ENCODE measurements around the gene B9D1. TPM values are rescaled to one million over a fixed set of nuclear protein-coding genes. Genes with fewer than 3 reads are reported as not detected.

B9D1 gene
- total RNA-seq, 1 donor = 0.63 TPM

DNA sequence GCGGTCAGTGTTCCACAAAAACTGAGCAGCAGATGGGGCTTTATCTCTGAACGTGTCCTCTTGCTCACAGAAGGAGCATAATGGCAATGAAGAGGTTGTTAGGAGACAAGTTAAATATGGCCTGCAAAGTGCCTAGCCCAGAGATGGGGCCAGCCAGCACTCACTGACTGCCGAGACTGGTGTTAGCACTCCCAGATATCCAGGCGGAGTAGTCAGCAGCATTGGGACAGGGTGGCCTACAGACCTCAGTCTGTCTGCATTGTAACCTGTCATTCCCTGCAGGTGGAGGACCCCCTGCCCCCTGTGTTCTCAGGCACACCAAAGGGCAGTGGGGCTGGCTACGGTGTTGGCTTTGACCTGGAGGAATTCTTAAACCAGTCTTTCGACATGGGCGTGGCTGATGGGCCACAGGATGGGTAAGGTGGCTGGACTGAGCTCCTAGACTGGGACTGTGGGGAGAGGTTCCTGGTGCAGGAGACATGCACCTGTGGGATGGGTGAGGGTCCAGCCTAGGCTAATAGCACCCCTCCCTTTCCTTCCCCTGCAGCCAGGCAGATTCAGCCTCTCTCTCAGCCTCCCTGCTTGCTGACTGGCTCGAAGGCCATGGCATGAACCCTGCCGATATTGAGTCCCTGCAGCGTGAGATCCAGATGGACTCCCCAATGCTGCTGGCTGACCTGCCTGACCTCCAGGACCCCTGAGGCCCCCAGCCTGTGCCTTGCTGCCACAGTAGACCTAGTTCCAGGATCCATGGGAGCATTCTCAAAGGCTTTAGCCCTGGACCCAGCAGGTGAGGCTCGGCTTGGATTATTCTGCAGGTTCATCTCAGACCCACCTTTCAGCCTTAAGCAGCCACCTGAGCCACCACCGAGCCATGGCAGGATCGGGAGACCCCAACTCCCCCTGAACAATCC lies 20.3 kb upstream of the B9D1 start:
- H3K4me3 ChIP-seq (ENCODE audit: low read length) = no peak overlapping the region
- peaks cover 47% of the 10 kb centered on the region for H3K4me1 ChIP-seq (ENCODE audit: insufficient read depth, low read length)
- H3K27me3 ChIP-seq (ENCODE audit: insufficient read depth, low read length) = no peaks in the 10 kb centered on the region
- no peaks in the 10 kb centered on the region for H3K9me3 ChIP-seq (ENCODE audit: low read depth, low read length)

DNA sequence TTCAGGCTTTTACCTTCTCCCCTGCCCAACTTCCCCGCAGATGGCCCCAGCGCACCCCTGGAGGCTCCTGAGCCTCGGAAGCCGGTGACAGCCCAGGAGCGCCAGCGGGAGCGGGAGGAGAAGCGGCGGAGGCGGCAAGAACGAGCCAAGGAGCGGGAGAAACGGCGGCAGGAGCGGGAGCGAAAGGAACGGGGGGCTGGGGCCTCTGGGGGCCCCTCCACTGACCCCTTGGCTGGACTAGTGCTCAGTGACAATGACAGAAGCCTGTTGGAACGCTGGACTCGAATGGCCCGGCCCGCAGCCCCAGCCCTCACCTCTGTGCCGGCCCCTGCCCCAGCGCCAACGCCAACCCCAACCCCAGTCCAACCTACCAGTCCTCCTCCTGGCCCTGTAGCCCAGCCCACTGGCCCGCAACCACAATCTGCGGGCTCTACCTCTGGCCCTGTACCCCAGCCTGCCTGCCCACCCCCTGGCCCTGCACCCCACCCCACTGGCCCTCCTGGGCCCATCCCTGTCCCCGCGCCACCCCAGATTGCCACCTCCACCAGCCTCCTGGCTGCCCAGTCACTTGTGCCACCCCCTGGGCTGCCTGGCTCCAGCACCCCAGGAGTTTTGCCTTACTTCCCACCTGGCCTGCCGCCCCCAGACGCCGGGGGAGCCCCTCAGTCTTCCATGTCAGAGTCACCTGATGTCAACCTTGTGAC lies 19.4 kb upstream of the B9D1 start:
- Histone ChIP-seq H3K9me3 (ENCODE audit: low read depth, low read length) (no peaks in the 10 kb centered on the region), H3K27me3 (ENCODE audit: insufficient read depth, low read length) (no peaks in the 10 kb centered on the region), H3K4me3 (ENCODE audit: low read length) (no peak overlapping the region), H3K4me1 (ENCODE audit: insufficient read depth, low read length) (peaks cover 43% of the 10 kb centered on the region)

- Histone ChIP-seq H3K4me3 (ENCODE audit: low read length) (no peak overlapping the region), H3K4me1 (ENCODE audit: insufficient read depth, low read length) (peaks cover 42% of the 10 kb centered on the region), H3K27me3 (ENCODE audit: insufficient read depth, low read length) (no peaks in the 10 kb centered on the region), H3K9me3 (ENCODE audit: low read depth, low read length) (no peaks in the 10 kb centered on the region)
Measured at GRCh38 chr17:19381361-19381740, 18.8 kb upstream of the B9D1 start.

DNA sequence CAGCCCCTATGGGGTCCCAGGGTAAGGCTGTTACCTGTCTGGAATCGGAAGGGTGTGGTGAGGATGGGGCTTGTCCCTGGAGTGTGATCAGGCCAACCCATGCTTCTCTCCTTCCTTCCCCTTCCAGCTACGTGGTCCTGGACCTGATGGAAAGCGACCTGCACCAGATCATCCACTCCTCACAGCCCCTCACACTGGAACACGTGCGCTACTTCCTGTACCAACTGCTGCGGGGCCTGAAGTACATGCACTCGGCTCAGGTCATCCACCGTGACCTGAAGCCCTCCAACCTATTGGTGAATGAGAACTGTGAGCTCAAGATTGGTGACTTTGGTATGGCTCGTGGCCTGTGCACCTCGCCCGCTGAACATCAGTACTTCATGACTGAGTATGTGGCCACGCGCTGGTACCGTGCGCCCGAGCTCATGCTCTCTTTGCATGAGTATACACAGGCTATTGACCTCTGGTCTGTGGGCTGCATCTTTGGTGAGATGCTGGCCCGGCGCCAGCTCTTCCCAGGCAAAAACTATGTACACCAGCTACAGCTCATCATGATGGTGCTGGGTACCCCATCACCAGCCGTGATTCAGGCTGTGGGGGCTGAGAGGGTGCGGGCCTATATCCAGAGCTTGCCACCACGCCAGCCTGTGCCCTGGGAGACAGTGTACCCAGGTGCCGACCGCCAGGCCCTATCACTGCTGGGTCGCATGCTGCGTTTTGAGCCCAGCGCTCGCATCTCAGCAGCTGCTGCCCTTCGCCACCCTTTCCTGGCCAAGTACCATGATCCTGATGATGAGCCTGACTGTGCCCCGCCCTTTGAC lies 18.2 kb upstream of the B9D1 start:
- Histone ChIP-seq H3K9me3 (ENCODE audit: low read depth, low read length) (no peaks in the 10 kb centered on the region), H3K4me3 (ENCODE audit: low read length) (no peak overlapping the region), H3K27me3 (ENCODE audit: insufficient read depth, low read length) (no peaks in the 10 kb centered on the region), H3K4me1 (ENCODE audit: insufficient read depth, low read length) (peaks cover 39% of the 10 kb centered on the region)

DNA sequence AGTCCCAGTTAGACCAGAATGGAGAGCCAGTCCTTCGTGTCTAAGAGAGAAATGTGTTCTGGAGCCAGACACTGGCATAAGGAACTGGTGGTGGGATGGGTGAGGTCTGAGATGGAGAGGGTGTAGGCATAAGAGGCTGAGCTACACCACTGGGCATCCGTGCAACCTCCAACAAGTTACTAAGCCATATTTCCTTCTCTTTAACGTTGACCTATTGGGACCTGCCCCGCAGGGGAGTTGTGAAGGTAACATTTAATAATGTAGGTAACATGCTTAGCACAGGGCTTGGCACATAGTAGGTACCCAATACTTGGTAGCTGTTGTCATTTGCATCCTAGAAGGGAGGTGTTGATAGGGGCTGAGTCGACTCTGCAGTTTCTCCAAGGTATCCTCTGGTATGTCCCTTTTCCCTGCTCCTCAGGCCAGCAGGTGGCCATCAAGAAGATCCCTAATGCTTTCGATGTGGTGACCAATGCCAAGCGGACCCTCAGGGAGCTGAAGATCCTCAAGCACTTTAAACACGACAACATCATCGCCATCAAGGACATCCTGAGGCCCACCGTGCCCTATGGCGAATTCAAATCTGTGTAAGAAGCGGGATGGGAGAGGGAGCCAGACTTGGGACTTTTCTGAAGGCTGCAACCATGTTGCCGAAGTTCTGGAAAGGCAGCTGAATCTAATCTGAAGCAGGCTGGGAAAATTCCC lies 17.0 kb upstream of the B9D1 start:
- Histone ChIP-seq H3K9me3 (ENCODE audit: low read depth, low read length) (no peaks in the 10 kb centered on the region), H3K27me3 (ENCODE audit: insufficient read depth, low read length) (no peaks in the 10 kb centered on the region), H3K4me1 (ENCODE audit: insufficient read depth, low read length) (peaks cover 27% of the 10 kb centered on the region), H3K4me3 (ENCODE audit: low read length) (peak overlapping the region; percentile 78)

GRCh38 chr17:19378416-19379360 lies 16.2 kb upstream of the B9D1 start, which contains the start of gene MAPK7:
Gene MAPK7 (plus strand): TSS chr17:19378498. CDS start chr17:19378901, 403 bp downstream.
- no peaks in the 10 kb centered on the region for H3K9me3 ChIP-seq (ENCODE audit: low read depth, low read length)
- H3K27me3 ChIP-seq (ENCODE audit: insufficient read depth, low read length) = no peaks in the 10 kb centered on the region
- peaks cover 25% of the 10 kb centered on the region for H3K4me1 ChIP-seq (ENCODE audit: insufficient read depth, low read length)
- peak within 1 kb of the TSS; percentile 78 for H3K4me3 ChIP-seq (ENCODE audit: low read length)

GRCh38 chr17:19377602-19378415 lies 15.3 kb upstream of the B9D1 start:
- H3K4me3 ChIP-seq (ENCODE audit: low read length) = peak overlapping the region; percentile 78
- H3K9me3 ChIP-seq (ENCODE audit: low read depth, low read length) = no peaks in the 10 kb centered on the region
- H3K27me3 ChIP-seq (ENCODE audit: insufficient read depth, low read length) = no peaks in the 10 kb centered on the region
- peaks cover 34% of the 10 kb centered on the region for H3K4me1 ChIP-seq (ENCODE audit: insufficient read depth, low read length)

- Histone ChIP-seq H3K4me1 (ENCODE audit: insufficient read depth, low read length) (peaks cover 43% of the 10 kb centered on the region), H3K9me3 (ENCODE audit: low read depth, low read length) (no peaks in the 10 kb centered on the region), H3K4me3 (ENCODE audit: low read length) (no peak overlapping the region), H3K27me3 (ENCODE audit: insufficient read depth, low read length) (no peaks in the 10 kb centered on the region)
Measured at GRCh38 chr17:19376811-19377210, 14.3 kb upstream of the B9D1 start.

DNA sequence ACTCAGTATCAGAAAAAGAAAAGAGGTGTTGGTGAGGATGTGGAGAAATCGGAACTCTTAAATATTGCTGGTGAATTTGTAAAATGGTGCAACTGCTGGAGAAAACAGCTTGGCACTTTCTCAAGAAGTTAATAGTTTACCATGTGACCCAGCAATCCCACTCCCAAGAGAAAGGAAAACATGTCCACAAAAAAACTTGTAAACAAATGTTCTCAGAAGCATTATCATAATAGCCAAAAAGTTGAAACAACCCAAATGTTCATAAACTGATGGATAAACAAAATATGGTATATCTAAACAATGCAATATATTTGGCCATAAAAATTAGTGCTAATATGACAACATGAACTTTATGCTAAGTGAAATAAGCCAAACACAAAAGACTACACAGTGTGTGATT lies 13.2 kb upstream of the B9D1 start:
- Histone ChIP-seq H3K27me3 (ENCODE audit: insufficient read depth, low read length) (no peaks in the 10 kb centered on the region), H3K4me1 (ENCODE audit: insufficient read depth, low read length) (peaks cover 54% of the 10 kb centered on the region), H3K9me3 (ENCODE audit: low read depth, low read length) (no peaks in the 10 kb centered on the region), H3K4me3 (ENCODE audit: low read length) (no peak overlapping the region)

DNA sequence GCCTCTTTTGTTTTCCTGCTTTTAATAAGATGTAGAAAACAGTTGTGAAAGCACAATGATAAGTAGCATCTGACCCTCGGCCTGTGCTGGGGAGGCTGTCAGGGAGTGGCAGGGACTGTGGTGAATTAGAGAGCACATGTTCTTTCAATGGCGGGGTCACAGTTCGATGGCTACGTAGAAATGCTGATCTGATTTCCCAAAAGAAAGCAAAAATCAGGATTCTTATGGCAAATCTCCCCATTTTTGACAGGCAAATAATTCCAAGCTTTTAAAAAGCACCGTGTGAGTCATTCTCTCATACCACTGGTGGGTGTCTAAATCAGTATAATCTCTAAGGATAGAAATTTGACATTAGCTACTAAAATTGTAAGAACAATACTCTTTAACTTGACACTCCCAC lies 11.6 kb upstream of the B9D1 start:
- Histone ChIP-seq H3K9me3 (ENCODE audit: low read depth, low read length) (no peaks in the 10 kb centered on the region), H3K4me1 (ENCODE audit: insufficient read depth, low read length) (peaks cover 64% of the 10 kb centered on the region), H3K27me3 (ENCODE audit: insufficient read depth, low read length) (no peaks in the 10 kb centered on the region), H3K4me3 (ENCODE audit: low read length) (no peak overlapping the region)

DNA sequence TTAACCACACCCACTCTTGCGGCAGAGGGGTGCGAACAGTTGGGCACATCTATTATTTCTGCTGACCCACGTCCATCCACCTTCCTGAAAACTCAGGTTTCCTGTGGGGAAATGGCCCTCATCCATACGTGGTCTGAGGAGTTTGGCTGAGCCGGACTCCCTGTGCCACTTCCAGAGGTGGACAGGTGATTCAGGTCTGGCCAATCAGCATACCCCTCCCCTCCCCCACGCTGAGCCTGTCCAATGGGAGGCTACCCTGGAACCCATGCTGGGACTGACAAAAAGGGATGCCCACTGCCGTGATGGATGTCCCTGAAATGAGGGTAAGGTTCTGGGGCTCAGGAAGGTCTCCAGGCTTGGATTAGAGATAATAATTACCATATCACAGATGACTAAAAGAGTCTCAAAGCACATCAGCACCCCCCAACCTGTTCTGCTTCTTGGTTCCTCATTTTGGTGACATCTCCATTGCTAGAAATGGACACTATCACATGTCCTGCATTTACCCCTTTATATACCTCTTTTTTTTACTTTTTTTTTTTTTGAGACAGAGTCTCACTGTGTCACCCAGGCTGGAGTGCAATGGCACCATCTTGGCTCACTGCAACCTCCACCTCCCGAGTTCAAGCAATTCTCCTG lies 10.5 kb upstream of the B9D1 start:
- peaks cover 68% of the 10 kb centered on the region for H3K4me1 ChIP-seq (ENCODE audit: insufficient read depth, low read length)
- H3K27me3 ChIP-seq (ENCODE audit: insufficient read depth, low read length) = no peaks in the 10 kb centered on the region
- no peaks in the 10 kb centered on the region for H3K9me3 ChIP-seq (ENCODE audit: low read depth, low read length)
- H3K4me3 ChIP-seq (ENCODE audit: low read length) = no peak overlapping the region

DNA sequence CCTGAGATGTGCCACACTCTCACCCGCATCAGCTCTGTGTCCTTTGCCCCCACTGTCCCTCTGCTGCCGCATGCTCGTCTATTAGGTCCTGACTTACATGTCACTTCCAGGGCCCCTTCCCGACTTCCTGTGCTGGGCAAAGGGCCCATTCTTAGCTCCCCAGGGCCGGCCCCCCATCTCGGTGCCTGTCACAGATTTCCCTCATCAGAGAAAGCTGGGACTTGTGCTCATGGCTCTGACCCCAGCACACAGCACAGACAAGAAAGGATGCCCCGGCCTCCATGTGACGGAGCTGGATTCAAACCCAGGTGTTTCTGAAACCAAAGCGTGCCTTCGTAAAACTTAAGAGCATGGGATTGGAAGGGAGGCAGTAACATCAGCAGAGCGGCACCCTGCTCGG lies 9.9 kb upstream of the B9D1 start:
- Histone ChIP-seq H3K4me3 (ENCODE audit: low read length) (no peak overlapping the region), H3K9me3 (ENCODE audit: low read depth, low read length) (no peaks in the 10 kb centered on the region), H3K4me1 (ENCODE audit: insufficient read depth, low read length) (peaks cover 70% of the 10 kb centered on the region), H3K27me3 (ENCODE audit: insufficient read depth, low read length) (no peaks in the 10 kb centered on the region)

- H3K4me1 ChIP-seq (ENCODE audit: insufficient read depth, low read length) = peaks cover 69% of the 10 kb centered on the region
- no peaks in the 10 kb centered on the region for H3K9me3 ChIP-seq (ENCODE audit: low read depth, low read length)
- H3K27me3 ChIP-seq (ENCODE audit: insufficient read depth, low read length) = no peaks in the 10 kb centered on the region
- no peak overlapping the region for H3K4me3 ChIP-seq (ENCODE audit: low read length)
Measured at GRCh38 chr17:19372011-19372370, 9.5 kb upstream of the B9D1 start.

All from mononuclear cell (primary cell).